Hindlimb muscle (tissue), 1 donor: ENCODE results near the gene ZNF549. TPM values are rescaled to one million over a fixed set of nuclear protein-coding genes. Genes with fewer than 3 reads are reported as not detected.
A peak's percentile ranks its signal among the peaks of the same experiment; 100 is the strongest.
"Not testable (repeated sequence)": the region's sequence is repeated elsewhere in the genome, so short reads cannot be mapped to it uniquely, and the experiment has no call there.

ENCODE experiments used
- DNase-seq: peaks from one replicate; pipeline ENCODE4 v3.0.0-alpha.2; 2013
- polyA plus RNA-seq: library from polyadenylated mRNA; unstranded; fragments of 120-200 nt; gene quantifications from one replicate; pipeline ENCODE4 v1.2.1, GENCODE V29; 2013; ENCODE audit not compliant: insufficient read length

Gene ZNF549
- 7.2 TPM for polyA plus RNA-seq

DNA sequence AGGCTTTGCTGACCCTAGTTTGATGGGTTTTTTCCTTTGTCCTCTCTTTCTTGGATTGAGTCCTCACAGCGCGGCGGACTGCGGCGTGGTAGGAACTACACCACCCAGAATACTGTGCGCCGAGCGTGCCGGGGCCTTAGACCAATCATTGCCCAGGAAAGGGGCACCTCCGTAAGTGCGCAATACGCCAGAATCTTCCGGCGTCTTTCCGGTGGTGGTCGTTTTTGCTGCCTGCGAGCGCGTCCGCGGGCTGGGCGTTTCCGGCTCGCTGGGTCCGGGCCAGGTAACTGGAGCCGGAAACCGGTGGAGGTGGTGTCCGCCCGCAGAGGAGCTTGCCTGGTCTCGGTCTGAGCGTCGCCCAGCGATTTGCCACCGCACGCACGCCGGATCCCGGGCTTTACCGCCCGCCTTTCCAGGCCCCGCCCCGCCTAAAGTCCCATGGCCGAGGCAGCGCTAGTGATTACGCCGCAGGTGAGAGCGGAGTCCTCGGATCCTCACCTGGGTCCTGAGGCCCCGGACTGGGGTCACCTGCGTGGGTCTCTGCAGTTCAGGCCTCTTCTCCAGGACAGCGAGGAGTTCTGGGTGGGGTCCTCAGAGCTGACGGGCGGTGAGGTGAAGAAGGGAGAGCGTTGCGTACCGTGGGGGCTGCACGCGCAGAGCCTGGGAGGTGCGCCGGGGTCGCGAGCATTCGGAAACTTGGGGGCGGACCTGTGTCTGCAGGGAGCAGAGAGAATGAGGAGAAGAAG lies at the start of gene ZNF549:
Gene ZNF549, plus strand, starts transcription at position 221 of the 746 bp plus-strand sequence. Its CDS starts 218 bp downstream, at position 439.
- peak; percentile 90 for DNase-seq

DNA sequence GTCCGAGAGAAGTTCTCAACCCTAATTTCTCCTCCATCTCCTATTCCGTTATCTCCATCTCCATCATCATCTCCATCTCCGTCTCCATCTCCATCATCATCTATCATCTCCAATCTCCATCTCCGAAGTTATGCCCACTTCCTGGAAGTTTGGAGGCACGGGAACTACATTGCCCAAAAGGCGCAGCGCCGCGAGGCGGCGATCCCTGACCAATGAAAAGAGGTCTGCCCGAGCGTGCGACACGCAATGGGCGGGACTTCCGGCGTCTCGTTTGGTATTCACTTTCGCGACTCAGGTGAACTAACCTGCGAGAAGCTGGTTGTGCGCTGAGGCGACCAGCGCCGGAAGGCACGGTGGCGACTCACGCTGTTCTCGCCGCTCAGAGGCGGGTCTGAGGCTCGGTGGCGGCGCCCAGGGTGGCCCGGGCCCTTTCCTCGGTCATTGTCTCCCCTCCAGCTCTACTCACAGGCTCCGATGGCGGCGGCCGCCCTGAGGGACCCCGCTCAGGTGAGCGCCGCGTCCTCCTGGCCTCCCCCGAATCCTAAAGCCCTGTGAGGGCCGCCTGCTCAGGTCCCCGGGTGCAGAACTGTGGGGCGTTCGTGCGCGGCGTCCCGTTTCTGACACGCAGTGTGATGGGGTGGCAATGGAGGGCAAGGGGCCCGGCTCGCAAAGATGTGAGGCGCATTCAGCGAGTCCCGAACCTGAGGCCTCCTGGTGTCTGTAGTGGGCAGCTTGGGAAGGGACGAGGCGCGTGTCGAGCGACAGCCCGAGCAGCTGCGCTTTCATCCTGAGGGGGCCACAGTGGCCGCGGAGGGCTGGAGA lies 39.5 kb upstream of the ZNF549 start, which contains the start of gene ZNF419:
Gene ZNF419, plus strand, starts transcription at position 274 of the 822 bp plus-strand sequence. Its CDS starts 201 bp downstream, at position 475.
- DNase-seq, result peak; percentile 93

DNA sequence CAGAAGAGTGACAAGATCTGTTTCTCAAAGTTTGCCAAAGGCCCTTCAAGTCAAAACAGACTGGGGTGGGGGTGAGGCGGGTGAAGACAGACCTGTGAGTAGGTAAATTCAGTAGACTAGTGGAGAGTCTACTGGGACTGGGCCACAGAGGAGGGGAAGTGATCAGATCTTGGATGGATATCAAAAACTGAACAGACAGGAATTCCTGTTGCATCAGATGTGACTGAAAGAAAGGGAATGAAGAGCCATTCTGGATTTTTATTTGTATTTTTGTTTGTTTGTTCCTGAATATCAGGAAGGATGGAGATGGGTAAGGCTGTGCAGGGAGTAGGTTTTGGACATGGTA lies 38.9 kb upstream of the ZNF549 start:
- DNase-seq, result not testable (repeated sequence)

DNA sequence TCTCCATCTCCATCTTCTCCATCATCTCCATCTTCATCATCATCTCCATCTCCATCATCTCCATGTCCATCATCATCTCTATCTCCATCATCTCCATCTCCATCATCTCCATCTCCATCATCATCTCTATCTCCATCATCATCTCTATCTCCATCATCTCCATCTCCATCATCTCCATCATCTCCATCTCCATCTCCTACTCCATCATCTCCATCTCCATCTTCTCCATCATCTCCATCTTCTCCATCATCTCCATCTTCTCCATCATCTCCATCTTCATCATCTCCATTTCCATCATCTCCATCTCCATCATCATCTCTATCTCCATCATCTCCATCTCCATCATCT lies 27.9 kb upstream of the ZNF549 start:
- not testable (repeated sequence) for DNase-seq

DNA sequence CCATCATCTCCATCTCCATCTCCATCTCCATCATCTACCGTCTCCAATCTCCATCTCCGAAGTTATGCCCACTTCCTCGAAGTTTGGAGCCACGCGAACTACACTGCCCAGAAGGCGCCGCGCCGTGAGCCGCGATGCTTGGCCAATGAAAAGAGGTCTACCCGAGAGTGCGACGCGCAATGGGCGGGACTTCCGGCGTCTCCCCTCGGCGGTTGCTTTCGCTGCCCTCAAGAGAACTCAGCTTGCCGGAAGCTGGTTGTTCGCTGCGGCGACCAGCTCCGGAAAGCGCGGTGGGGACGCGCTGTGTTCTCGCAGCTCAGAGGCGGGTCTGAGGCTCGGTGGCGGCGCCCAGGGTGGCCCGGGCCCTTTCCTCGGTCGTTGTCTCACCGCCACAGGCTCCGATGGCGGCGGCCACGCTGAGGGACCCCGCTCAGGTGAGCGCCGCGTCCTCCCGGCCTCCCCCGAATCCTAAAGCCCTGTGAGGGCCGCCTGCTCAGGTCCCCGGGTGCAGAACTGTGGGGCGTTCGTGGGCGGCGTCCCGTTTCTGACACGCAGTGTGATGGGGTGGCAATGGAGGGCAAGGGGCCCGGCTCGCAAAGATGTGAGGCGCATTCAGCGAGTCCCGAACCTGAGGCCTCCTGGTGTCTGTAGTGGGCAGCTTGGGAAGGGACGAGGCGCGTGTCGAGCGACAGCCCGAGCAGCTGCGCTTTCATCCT lies 27.3 kb upstream of the ZNF549 start, which contains the start of gene ZNF773:
Gene ZNF773, plus strand, starts transcription at position 259 of the 716 bp plus-strand sequence. Its CDS starts 143 bp downstream, at position 402.
- DNase-seq, result peak; percentile 96

DNA sequence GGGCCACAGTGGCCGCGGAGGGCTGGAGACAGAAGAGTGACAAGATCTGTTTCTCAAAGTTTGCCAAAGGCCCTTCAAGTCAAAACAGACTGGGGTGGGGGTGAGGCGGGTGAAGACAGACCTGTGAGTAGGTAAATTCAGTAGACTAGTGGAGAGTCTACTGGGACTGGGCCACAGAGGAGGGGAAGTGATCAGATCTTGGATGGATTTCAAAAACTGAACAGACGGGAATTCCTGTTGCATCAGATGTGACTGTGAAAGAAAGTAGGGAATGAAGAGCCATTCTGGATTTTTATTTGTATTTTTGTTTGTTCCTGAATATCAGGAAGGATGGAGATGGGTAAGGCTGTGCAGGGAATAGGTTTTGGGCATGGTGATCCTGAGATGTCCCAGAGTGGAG lies 26.8 kb upstream of the ZNF549 start:
- not testable (repeated sequence) for DNase-seq

DNA sequence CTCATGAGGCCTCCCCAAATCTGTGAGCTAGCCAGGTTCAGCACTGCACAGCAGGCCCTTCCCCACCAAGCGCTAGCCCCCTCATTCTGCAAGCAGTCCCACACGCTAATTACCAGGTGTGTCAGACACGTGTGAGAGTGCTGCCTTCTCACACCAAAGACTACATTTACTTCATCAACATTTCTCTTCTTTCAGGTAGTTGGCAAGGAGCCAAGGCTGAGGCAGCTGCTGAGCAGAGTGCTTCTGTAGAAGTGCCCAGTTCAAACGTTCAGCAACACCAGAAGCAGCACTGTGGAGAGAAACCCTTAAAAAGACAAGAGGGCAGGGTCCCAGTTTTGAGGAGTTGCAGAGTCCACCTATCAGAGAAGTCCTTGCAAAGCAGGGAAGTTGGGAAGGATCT lies 21.0 kb upstream of the ZNF549 start:
- no peak for DNase-seq

DNA sequence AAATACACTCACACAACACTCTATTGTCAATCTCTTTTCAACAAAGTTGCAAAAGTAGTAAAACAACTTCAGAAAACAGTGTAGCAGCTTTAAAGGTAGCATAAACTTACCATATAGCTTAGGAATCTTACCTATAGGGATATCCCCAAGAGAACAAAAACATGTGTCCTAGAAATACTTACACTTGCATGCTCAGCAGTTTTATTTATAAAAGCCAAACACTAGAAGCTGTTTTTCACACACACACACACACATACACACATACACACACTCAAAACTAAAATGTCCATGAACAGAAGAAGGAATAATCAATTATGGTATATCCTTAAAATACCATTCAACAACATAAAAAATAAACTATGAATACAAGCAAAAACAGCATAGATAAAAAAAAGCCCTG lies 15.7 kb upstream of the ZNF549 start:
- no peak for DNase-seq

DNA sequence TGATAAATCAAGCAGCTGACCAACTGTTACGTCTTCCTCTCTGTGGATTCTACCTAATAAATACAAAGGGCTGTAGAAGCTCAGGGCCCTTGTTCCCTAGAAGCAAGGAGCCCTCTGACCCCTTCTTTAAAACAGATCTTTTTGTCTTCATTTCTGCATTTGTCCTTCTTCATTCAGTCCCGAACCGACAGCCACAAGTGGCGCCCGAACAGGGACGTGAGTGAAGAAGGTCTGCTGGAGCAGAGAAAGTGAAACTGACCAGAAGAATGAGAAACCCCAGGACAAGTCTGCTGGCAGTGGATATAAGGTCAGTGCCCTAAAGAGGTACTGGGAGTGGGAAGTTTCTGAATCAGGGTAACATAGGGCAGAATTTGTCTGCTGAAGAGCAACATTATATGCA lies 14.3 kb upstream of the ZNF549 start:
- DNase-seq, result no peak

DNA sequence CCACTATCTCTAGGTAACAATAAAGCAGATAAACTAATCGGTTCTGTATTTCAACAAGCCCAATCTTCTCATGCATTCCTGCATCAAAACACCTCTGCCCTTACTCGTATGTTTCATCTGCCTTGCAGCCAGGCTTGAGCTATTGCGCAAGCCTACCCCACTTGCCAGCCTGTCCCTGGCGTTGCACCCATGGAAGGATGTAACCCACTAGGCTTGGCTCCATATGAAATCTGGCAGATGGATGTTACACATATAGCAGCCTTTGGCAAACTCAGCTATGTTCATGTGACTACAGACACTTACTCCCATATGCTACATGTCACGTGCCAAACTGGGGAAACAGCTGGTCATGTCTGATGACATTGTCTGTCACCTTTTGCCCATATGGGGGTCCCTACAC lies 11.9 kb upstream of the ZNF549 start:
- DNase-seq, result no peak

DNA sequence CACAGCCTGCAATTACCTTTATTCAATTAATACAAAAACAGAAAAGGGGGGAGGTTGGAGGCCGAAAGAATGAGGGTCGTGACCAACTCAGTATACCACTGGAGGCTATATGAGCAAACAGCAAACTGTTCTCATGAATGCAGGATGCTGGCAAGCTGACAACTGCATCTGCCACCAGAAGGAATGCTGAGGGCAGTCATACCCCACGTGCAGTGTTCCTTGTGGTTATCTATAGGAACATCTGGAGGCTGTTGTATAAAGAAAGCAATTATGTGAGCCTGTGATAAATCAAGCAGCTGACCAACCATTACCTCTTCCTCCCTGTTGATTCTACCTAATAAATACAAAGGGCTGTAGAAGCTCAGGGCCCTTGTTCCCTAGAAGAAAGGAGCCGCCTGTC lies 9.1 kb upstream of the ZNF549 start:
- not testable (repeated sequence) for DNase-seq

DNA sequence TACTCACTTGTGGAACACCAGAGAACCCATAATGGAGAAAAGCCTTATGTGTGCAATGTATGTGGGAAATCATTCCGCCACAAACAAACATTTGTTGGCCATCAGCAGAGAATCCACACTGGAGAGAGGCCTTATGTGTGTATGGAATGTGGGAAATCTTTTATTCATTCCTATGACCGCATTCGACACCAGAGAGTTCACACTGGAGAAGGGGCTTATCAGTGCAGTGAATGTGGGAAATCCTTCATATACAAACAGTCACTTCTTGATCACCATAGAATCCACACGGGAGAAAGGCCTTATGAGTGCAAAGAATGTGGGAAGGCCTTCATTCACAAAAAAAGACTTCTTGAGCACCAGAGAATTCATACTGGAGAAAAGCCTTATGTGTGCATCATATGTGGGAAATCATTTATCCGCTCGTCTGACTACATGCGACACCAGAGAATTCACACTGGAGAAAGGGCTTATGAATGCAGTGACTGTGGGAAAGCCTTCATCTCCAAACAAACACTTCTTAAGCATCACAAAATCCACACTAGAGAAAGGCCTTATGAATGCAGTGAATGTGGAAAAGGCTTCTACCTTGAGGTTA lies 10.9 kb downstream of the ZNF549 start:
- DNase-seq, result no peak

DNA sequence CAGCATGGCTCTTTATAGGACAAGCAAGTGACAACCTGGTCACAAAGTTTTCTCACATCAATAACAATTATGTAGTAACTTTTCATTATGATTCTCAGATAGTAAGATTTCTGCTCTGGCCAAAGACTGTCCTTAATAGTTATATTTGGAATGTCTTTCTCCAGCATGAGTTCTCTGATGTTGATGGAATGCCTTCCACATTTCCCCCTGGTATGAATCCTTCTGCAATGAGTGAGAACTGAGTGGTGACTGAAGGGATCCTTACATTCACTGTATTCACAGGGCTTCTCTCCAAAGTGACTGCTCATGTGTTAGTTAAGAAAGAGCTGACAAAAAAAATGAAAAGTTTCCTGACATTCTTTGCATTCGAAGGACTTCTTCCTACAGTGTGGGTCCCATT lies 19.4 kb downstream of the ZNF549 start:
- DNase-seq, result no peak

DNA sequence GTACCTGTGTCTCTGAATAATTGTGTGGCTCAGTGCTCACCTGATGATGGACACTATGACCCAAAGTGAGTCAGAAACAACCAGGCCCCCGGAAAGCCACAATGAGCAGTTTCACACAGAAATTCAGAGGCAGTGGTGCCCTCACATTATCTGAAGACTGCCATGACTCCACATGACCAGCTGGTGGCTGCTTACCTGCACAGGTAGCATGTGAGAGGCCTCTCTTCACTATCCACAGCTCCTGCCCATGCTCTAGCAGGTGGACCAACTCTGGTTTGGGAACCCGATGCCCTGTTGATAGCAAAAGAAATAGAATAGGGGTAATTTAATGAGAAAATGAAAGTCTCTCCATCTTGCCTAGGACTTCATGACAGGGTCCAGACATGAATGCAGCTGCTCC lies 25.3 kb downstream of the ZNF549 start:
- no peak for DNase-seq

DNA sequence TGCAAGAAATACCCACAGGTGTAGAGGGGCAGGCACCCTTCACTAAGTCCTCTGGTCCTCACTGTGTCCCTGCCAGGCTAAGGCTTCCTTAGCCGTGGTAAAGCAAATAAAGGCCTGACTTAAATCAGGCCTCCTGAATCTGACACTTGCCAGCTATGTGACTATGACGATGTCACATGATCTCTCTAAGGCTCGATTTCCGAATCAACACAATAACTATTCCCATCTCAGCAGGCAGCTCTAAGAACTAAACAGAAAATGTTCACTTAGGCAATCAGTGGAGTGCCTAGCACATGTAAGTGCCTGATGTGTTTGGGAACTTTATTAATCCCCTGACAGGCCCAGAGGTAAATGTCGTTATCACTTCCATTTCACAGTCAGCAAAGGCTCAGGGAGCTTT lies 30.5 kb downstream of the ZNF549 start:
- no peak for DNase-seq

DNA sequence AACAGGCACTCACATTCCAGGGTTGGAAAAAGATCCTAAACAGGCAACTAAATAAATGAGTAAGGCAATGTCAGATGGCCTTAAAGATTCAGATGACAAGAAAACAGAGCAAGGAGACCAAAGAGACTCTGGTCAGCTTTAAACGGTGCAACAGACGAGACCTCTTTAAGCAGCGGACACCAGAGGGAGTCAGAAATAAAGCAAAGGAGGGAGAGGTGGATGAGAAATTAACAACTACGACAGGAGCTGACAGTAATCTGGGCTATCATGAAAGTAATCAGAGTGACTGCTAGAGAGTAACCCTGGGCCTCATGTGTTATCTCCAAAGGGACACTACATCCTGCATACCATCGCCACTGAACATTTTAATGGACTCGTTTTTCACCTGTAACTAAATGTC lies 31.4 kb downstream of the ZNF549 start:
- no peak for DNase-seq

DNA sequence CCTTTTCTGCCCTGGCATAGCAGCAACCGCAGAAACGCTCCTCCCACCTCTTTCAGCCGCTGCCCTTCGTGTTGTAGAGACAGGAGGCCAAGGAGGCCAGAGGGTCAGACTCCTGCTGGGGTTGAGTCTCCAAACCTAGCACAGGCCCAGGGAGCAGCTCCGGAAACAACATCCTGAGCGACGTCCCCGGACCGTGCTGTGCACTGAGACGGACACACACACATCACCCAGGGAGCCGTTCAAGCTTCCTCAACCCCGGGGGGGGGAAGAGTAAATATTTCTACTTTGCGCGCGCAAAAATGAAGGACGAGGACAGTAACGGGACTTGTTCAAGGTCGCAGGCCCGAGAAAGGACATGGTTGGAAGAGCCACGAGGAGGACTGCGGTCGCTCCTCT lies 31.9 kb downstream of the ZNF549 start:
- peak; percentile 6 for DNase-seq

DNA sequence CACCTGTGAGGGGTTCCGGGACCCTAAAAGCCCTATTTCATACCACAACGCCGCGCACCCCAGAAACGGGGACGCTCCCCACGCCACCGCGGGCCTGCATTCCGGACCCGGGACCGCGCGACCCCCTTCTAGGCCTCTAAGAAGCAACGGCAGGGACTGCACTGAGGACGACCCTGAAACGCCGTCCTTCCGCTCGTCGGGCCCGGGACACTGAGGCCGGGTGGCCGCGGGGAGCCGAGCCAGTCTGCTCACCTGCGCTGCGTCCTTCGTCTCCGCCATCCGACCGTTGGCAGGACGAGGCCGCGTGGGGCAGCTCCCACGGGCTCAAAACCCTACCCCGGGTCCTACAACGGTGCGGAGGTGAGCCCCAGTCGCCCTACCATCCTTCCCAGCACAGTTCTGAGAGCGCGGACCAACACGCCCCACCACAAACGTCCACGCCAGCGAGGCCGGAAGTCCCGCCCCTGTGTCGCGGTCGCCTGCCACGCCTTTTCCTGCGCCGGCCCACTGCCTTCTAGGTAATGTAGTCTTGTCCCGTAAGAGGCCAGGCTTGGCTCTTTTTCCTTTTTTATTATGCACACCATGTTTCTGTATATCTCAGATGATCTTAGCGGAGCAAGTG lies 32.4 kb downstream of the ZNF549 start, which contains the start of gene ZNF550:
Gene ZNF550, minus strand, starts transcription at position 460 of the 622 bp plus-strand sequence. Its CDS starts 181 bp downstream, at position 279.
- peak; percentile 93 for DNase-seq

DNA sequence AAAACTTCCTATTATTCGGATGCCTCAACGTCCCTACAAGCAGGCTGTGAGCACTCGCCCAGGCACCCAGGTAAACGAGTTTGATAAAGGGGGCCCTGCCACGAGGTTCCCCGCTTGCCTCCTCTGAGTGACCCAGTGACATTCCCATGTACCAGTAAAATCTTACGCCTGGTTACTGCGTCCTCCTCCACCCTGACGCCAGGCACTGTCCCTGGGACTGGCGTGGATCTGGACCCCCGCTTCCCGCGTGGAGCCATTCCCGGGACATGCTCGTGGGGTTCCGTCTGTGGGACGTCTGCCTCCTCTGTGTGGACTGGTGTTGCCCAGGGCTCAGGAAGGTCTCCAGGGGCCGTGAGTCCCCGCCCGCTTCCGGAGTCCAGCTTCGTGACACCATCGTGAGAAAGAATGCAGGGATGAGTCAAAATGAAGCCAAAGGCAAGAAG lies 32.9 kb downstream of the ZNF549 start:
- DNase-seq, result no peak

DNA sequence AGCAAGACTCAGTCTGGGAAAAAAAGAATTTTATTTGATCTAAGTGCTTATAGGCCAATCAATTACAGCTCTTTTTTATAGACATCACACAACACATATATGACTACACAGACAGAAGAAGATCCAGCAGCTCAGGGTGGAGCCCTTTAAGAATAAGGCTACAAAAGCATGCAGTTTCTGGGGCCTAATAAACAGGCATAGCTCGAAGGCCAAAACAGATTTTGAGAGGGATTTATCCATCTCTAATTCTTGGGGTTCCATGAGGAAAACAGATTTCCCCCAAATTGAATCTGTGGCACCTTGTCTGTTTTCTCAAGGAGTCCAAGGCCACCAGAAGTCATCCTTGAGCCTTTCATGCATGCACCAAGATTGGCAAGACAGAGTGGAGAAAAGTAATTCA lies 36.4 kb downstream of the ZNF549 start:
- DNase-seq, result no peak

DNA sequence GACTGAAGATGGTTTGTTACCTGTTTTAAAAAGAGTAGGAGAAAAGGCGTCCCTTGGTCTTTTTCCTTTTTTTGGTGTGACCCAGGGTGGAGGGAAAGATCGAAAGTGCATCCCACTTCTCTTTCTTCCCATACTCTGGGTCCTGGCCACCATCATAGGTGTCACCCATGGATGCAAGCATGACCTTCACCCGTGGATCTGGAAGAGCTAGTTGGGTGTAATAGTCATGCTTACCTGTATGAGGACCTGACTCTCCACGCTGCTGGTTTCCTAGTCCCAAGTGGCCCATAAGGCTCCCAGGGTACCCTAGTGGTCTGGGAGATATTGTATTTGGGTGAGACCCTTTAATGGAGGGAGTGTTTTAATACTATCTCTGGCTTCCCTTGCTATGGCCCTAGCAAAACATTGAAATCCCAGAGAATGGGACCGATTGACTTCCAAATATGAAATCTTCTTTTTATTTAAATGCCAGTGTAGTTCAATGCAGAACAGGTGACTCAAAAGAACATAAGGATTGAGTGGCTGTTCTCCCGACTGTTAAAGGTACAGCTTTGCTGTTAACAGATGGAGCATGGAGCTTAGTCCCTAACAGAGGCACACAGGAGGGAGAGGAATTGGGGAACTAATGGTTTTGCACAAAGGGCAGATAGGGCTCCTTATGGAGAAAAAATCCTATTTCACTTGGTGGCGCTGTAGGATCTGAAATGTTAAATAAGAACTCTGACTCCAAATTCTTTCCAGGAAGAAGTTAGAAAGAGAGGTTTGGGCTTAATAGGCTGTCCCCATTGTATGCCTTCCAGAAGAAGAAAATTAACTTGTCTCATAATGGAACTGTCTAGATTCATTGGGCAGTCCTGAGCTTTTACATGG lies 39.5 kb downstream of the ZNF549 start:
- DNase-seq, result no peak
